GM12878 (cell line): ENCODE measurements around the gene SRSF10. TPM values are rescaled to one million over a fixed set of nuclear protein-coding genes. Genes with fewer than 3 reads are reported as not detected.

Experiments used
- ATAC-seq: fragments of 200-7000 bp; cut with Tn5 transposase; 3 replicates; pipeline ENCODE4 v1.9.1; 2020; ENCODE audit warnings: mild to moderate bottlenecking, moderate library complexity
- BruUV-seq: library from RNA; stranded (reverse); fragments of 400-500 nt; replicated peaks from 2 replicates; lab custom pipeline; 2021; lab: Mats Ljungman, UMichigan
- CTCF ChIA-PET: fragments of 300-600 bp; sonication (Branson Sonifier 250); formaldehyde crosslinking; extraction: SDS; loops from one replicate; lab custom pipeline; 2021; ENCODE audit warnings: inconsistent platforms; lab: Yijun Ruan, JAX
- POLR2A ChIA-PET: fragments of 350-600 bp; formaldehyde crosslinking; extraction: SDS; loops from one replicate; lab custom pipeline; 2021; ENCODE audit warnings: inconsistent platforms; lab: Charles Lee
- RAD21 ChIA-PET: fragments of 300-600 bp; sonication (Branson Sonifier 250); formaldehyde crosslinking; loops from one replicate; lab custom pipeline; 2023; ENCODE audit warnings: antibody characterized with exemption; ENCODE audit not compliant: unreplicated experiment; lab: Charles Lee
- SMC1A ChIA-PET: fragments of 300-600 bp; sonication (Branson Sonifier 250); formaldehyde crosslinking; loops from one replicate; lab custom pipeline; 2023; ENCODE audit not compliant: unreplicated experiment, uncharacterized antibody; lab: Charles Lee
- DNase-seq: peaks from one replicate; pipeline ENCODE4 v3.0.0-alpha.2; 2011; ENCODE audit warnings: low read depth, low spot score
- FAIRE-seq: peaks from 3 replicates; lab custom pipeline; 2011; peaks lifted over from hg19 to GRCh38; lab: Jason Lieb, UNC
- H2AFZ ChIP-seq: 2 replicates; pipeline ENCODE4 v1.6.0; 2011; ENCODE audit warnings: low read depth, low read length, control low read depth; ENCODE audit not compliant: control insufficient read depth
- H3K27ac ChIP-seq: 2 replicates; pipeline ENCODE4 v1.5.1; 2011; ENCODE audit warnings: control low read depth; ENCODE audit not compliant: control insufficient read depth, insufficient read depth
- H3K27me3 ChIP-seq, 2 experiments: replicated peaks in 1 of 2; 2 replicates each; pipeline versions ENCODE4 v1.6.0 to v1.6.1; 2011; ENCODE audit warnings: low read length in 1 of 2; ENCODE audit not compliant: control insufficient read depth in 2 of 2, insufficient read depth in 2 of 2
- H3K36me3 ChIP-seq, 2 experiments: 2 replicates each; pipeline ENCODE4 v1.5.1; 2011; ENCODE audit warnings: low read length in 1 of 2; ENCODE audit not compliant: control insufficient read depth in 2 of 2, insufficient read depth in 2 of 2
- H3K4me1 ChIP-seq: 2 replicates; pipeline ENCODE4 v1.6.1; 2011; ENCODE audit warnings: mild to moderate bottlenecking, low read length, moderate library complexity, mixed read lengths; ENCODE audit not compliant: control insufficient read depth, insufficient read depth
- H3K4me2 ChIP-seq: 2 replicates; pipeline ENCODE4 v1.6.0; 2011; ENCODE audit warnings: control low read depth; ENCODE audit not compliant: control insufficient read depth, insufficient read depth
- H3K4me3 ChIP-seq: fragments of 200-600 bp; sonication (generic); 2 replicates; pipeline ENCODE4 v1.5.1; 2016
- H3K79me2 ChIP-seq: 2 replicates; pipeline ENCODE4 v1.6.0; 2011; ENCODE audit warnings: low read length; ENCODE audit not compliant: control insufficient read depth, insufficient read depth
- H3K9ac ChIP-seq: 2 replicates; pipeline ENCODE4 v1.8.0; 2011; ENCODE audit warnings: low read length, control low read depth, mixed read lengths; ENCODE audit not compliant: control insufficient read depth, insufficient read depth
- H3K9me3 ChIP-seq: replicated peaks from 3 replicates; pipeline ENCODE4 v1.5.1; 2011; ENCODE audit warnings: mild to moderate bottlenecking, low read length; ENCODE audit not compliant: control insufficient read depth, insufficient read depth
- H4K20me1 ChIP-seq: 2 replicates; pipeline ENCODE4 v1.6.0; 2011; ENCODE audit not compliant: control insufficient read depth, insufficient read depth
- BACH1 ChIP-seq: fragments of 450-650 bp; IDR thresholded peaks from 2 replicates; pipeline ENCODE4 v1.6.1; 2017; ENCODE audit warnings: mild to moderate bottlenecking, borderline replicate concordance
- DPF2 ChIP-seq: fragments of 450-650 bp; IDR thresholded peaks from 2 replicates; pipeline ENCODE4 v1.6.1; 2017; ENCODE audit warnings: mild to moderate bottlenecking
- FOXK2 ChIP-seq: fragments of 450-650 bp; IDR thresholded peaks from 2 replicates; pipeline ENCODE4 v1.6.1; 2017; ENCODE audit warnings: mild to moderate bottlenecking, moderate library complexity
- JUND ChIP-seq: IDR thresholded peaks from 2 replicates; pipeline ENCODE4 v1.6.1; 2012; ENCODE audit warnings: low read depth, mild to moderate bottlenecking, low read length, improper control_type of control experiment, moderate library complexity
- MEF2A ChIP-seq: IDR thresholded peaks from 2 replicates; pipeline ENCODE4 v1.6.1; 2011; ENCODE audit warnings: low read depth, mild to moderate bottlenecking, low read length, moderate library complexity; ENCODE audit not compliant: insufficient read depth
- MEF2B ChIP-seq: fragments of 450-650 bp; IDR thresholded peaks from 2 replicates; pipeline ENCODE4 v1.6.1; 2018; ENCODE audit warnings: mild to moderate bottlenecking, moderate library complexity; ENCODE audit not compliant: partially characterized antibody, poor library complexity, severe bottlenecking
- MXI1 ChIP-seq: fragments of 150-350 bp; IDR thresholded peaks from 2 replicates; pipeline ENCODE4 v1.6.1; 2011; ENCODE audit warnings: low read depth, mild to moderate bottlenecking, inconsistent platforms, low read length, improper control_type of control experiment
- NR2F1 ChIP-seq: fragments of 450-650 bp; conservative IDR thresholded peaks from 2 replicates; pipeline ENCODE4 v1.6.1; 2017; ENCODE audit warnings: mild to moderate bottlenecking
- RB1 ChIP-seq: fragments of 450-650 bp; formaldehyde crosslinking; IDR thresholded peaks from 2 replicates; pipeline ENCODE4 v1.6.1; 2017; ENCODE audit warnings: mild to moderate bottlenecking, borderline replicate concordance
- SMAD5 ChIP-seq: IDR thresholded peaks from 2 replicates; pipeline ENCODE4 v1.6.1; 2016; ENCODE audit warnings: antibody characterized with exemption, low read depth
- SRF ChIP-seq, 2 experiments: IDR thresholded peaks; 2 replicates each; pipeline ENCODE4 v1.6.1; 2011; ENCODE audit warnings: low read depth in 2 of 2, low read length in 2 of 2, mild to moderate bottlenecking in 1 of 2, moderate library complexity in 1 of 2
- ZSCAN29 ChIP-seq: fragments of 450-650 bp; IDR thresholded peaks from 2 replicates; pipeline ENCODE4 v1.6.1; 2017; ENCODE audit warnings: mild to moderate bottlenecking, moderate library complexity
- WGBS: methylation state at CpG from one replicate; pipeline ENCODE4 v1.1.6; 2016; ENCODE audit warnings: low lambda C conversion rate; ENCODE audit not compliant: insufficient replicate concordance, insufficient coverage; ENCODE audit errors: missing lambda C conversion rate; 5-methylcytosine and 5-hydroxymethylcytosine counted together
- in situ Hi-C: fragments of 300-500 bp; cut with MboI; formaldehyde crosslinking; loops from 9 replicates; pipeline ENCODE4 v1.14.3; 2018; ENCODE audit warnings: mixed read lengths
- intact Hi-C: fragments of 100-400 bp; cut with micrococcal nuclease; formaldehyde crosslinking; loops from one replicate; pipeline ENCODE4 v1.14.2; 2022; ENCODE audit not compliant: unreplicated experiment
- polyA plus RNA-seq, 11 experiments: library from polyadenylated mRNA; depleted of rRNA in 4 of 11; unstranded in 6 of 11; stranded (reverse) in 5 of 11; fragments of >200 nt; fragmentation: Nextera tagmentation in 4 of 11; fragmentation: Illumina TruSeq in 1 of 11; extraction: Ambion mirVana in 4 of 11; extraction: Trizol in 1 of 11; gene quantifications; 1 replicate in 1 of 11; 2 replicates in 10 of 11; pipeline versions ENCODE4 v1.2.1 to v1.2.3, GENCODE V29; 2011 to 2016; ENCODE audit warnings: inconsistent platforms in 2 of 11, missing spikeins in 2 of 11, low read depth in 1 of 11
- total RNA-seq, 4 experiments: library from RNA; depleted of rRNA in 3 of 4; stranded (reverse); fragments of >200 nt in 3 of 4; fragmentation: Illumina TruSeq in 1 of 4; extraction: Trizol in 1 of 4; gene quantifications; 2 replicates each; pipeline versions ENCODE4 v1.2.1 to v1.2.3, GENCODE V29; 2013 to 2021
- TF ChIP-seq, protein P1 (sequence below): fragments of 450-650 bp; IDR thresholded peaks from 2 replicates; pipeline ENCODE4 v1.6.1; 2016; ENCODE audit warnings: mild to moderate bottlenecking, moderate library complexity, borderline replicate concordance

Gene SRSF10
- total and polyA plus RNA-seq, 10 of the 15 experiments (the other 5 are each of a cell fraction or from before 2014, with no cell fraction given): 157 to 279 (median 222) TPM

DNA sequence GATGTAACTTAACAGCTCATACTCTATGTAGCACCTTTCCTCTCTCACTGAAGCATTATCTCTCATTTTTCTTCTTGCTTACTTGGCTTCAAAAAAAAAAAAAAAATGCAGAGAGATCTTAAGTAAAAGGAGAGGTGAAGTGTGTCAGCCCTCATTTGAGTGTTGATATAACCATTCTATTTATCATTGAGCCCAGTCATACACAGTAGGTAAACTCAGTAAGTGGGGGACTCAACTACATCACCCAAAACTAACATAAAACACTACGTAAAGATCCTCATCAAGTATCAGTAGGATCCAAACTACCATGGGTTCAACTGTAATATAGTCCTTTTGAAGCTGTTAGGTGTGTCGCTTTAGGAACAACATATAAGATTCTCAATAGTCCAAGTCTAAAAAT is 12.3 kb downstream of the SRSF10 start:
- FAIRE-seq (no peak), ATAC-seq (no peak), DNase-seq (no peak)
- no peaks in the 10 kb centered on the region for H3K9me3 ChIP-seq
- H3K4me3 ChIP-seq: no peak overlapping the region
- H3K27me3 ChIP-seq: no peaks in the 10 kb centered on the region
- WGBS: 93% methylated on average over 2 of the region's 2 CpGs
- ChIA-PET RAD21 (interaction anchor here (1.0 to 1.3 kb wide), 2 partner anchors 9 to 12 kb away, joined by 4 to 6 read pairs; partner anchors contain the start of gene SRSF10), SMC1A (interaction anchor here (0.6 to 3.9 kb wide), 7 partner anchors 9 to 60 kb away, joined by 3 to 16 read pairs (median 5); partner anchors contain the start of genes PNRC2 and SRSF10), POLR2A (interaction anchor here (0.7 to 1.0 kb wide), 4 partner anchors 9 to 231 kb away, joined by 3 read pairs; no protein-coding TSS in a partner anchor), CTCF (interaction anchor here (0.8 to 2.5 kb wide), 5 partner anchors 8 to 60 kb away, joined by 3 to 7 read pairs (median 4); partner anchors contain the start of gene PNRC2)
- intact Hi-C loops: no loop called here
- no peak overlapping the region for H3K9ac ChIP-seq
- H3K4me2 ChIP-seq: no peak overlapping the region
- no peak overlapping the region for H2AFZ ChIP-seq
- H4K20me1 ChIP-seq: no peaks in the 10 kb centered on the region
- H3K27ac ChIP-seq: no peak overlapping the region
- H3K4me1 ChIP-seq: peaks cover 16% of the 10 kb centered on the region
- H3K79me2 ChIP-seq: peaks cover 60% of the 10 kb centered on the region
- in situ Hi-C loops: no loop called here
- TF ChIP-seq, protein P1, sequence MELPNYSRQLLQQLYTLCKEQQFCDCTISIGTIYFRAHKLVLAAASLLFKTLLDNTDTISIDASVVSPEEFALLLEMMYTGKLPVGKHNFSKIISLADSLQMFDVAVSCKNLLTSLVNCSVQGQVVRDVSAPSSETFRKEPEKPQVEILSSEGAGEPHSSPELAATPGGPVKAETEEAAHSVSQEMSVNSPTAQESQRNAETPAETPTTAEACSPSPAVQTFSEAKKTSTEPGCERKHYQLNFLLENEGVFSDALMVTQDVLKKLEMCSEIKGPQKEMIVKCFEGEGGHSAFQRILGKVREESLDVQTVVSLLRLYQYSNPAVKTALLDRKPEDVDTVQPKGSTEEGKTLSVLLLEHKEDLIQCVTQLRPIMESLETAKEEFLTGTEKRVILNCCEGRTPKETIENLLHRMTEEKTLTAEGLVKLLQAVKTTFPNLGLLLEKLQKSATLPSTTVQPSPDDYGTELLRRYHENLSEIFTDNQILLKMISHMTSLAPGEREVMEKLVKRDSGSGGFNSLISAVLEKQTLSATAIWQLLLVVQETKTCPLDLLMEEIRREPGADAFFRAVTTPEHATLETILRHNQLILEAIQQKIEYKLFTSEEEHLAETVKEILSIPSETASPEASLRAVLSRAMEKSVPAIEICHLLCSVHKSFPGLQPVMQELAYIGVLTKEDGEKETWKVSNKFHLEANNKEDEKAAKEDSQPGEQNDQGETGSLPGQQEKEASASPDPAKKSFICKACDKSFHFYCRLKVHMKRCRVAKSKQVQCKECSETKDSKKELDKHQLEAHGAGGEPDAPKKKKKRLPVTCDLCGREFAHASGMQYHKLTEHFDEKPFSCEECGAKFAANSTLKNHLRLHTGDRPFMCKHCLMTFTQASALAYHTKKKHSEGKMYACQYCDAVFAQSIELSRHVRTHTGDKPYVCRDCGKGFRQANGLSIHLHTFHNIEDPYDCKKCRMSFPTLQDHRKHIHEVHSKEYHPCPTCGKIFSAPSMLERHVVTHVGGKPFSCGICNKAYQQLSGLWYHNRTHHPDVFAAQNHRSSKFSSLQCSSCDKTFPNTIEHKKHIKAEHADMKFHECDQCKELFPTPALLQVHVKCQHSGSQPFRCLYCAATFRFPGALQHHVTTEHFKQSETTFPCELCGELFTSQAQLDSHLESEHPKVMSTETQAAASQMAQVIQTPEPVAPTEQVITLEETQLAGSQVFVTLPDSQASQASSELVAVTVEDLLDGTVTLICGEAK: no peak
- TF ChIP-seq ZSCAN29 (no peak), MEF2A (no peak), SMAD5 (no peak), MEF2B (no peak), BACH1 (no peak), SRF (IDR thresholded peaks at IDR 0.05; ENCODE audit: low read depth in 2 of 2, low read length in 2 of 2) (no peak), DPF2 (no peak), FOXK2 (no peak), MXI1 (no peak), NR2F1 (no peak), JUND (no peak), RB1 (no peak)
- H3K36me3 ChIP-seq: peaks cover 4 to 18% of the 10 kb centered on the region in 2 experiments
- no TSS peak for BruUV-seq
